HepG2 (cell line): ENCODE data around the gene LDLRAD4. TPM values are rescaled to one million over a fixed set of nuclear protein-coding genes. Genes with fewer than 3 reads are reported as not detected.

Experiments used
- ATAC-seq: fragments of 200-7000 bp; cut with Tn5 transposase; 3 replicates; pipeline ENCODE4 v1.9.1; 2020; ENCODE audit warnings: mild to moderate bottlenecking, moderate library complexity
- BruUV-seq: library from RNA; stranded (reverse); fragments of 400-500 nt; replicated peaks from 2 replicates; lab custom pipeline; 2021; lab: Mats Ljungman, UMichigan
- CTCF ChIA-PET: fragments of 300-600 bp; formaldehyde crosslinking; extraction: SDS; loops from one replicate; lab custom pipeline; 2021; ENCODE audit warnings: low total read pairs, inconsistent platforms, low intra/inter-chr PET ratio; lab: Yijun Ruan, JAX
- POLR2A ChIA-PET: fragments of 350-600 bp; sonication (Branson Sonifier 250); formaldehyde crosslinking; loops from one replicate; lab custom pipeline; 2020; ENCODE audit warnings: antibody characterized with exemption, inconsistent platforms; lab: Yijun Ruan, JAX
- DNase-seq: peaks from one replicate; pipeline ENCODE4 v3.0.0-alpha.2; 2015; ENCODE audit warnings: low spot score
- FAIRE-seq: peaks from 3 replicates; lab custom pipeline; 2011; peaks lifted over from hg19 to GRCh38; lab: Jason Lieb, UNC
- H2AFZ ChIP-seq: one replicate; pipeline ENCODE4 v1.6.1; 2011; ENCODE audit warnings: low read length, inconsistent platforms
- H3K27ac ChIP-seq: fragments of 300-600 bp; 3 replicates; pipeline ENCODE4 v1.8.0; 2011; ENCODE audit warnings: mixed run types, mild to moderate bottlenecking, mixed read lengths, low read length, inconsistent platforms; ENCODE audit not compliant: insufficient read depth; ENCODE audit errors: extremely low read length
- H3K27me3 ChIP-seq, 2 experiments: fragments of 200-600 bp in 1 of 2; 2 replicates in 1 of 2; 3 replicates in 1 of 2; pipeline versions ENCODE4 v1.6.0 to v1.8.0; 2011; ENCODE audit warnings: low read length in 2 of 2, mild to moderate bottlenecking in 2 of 2, moderate library complexity in 2 of 2, inconsistent platforms in 1 of 2; ENCODE audit not compliant: insufficient read depth in 2 of 2, control insufficient read depth in 1 of 2
- H3K36me3 ChIP-seq, 2 experiments: fragments of 200-600 bp in 1 of 2; replicated peaks in 1 of 2; 2 replicates in 1 of 2; 3 replicates in 1 of 2; pipeline versions ENCODE4 v1.5.1 to v1.8.0; 2011; ENCODE audit warnings: low read length in 2 of 2, inconsistent platforms in 1 of 2; ENCODE audit not compliant: insufficient read depth in 2 of 2, control insufficient read depth in 1 of 2
- H3K4me1 ChIP-seq: 2 replicates; pipeline ENCODE4 v1.5.1; 2012; ENCODE audit warnings: low read length, inconsistent platforms; ENCODE audit not compliant: insufficient read depth
- H3K4me2 ChIP-seq: 2 replicates; pipeline ENCODE4 v1.6.0; 2011; ENCODE audit warnings: low read depth, low read length, inconsistent platforms
- H3K4me3 ChIP-seq, 3 experiments: fragments of 200-600 bp in 1 of 3; sonication (generic), shearing (Covaris generic) in 1 of 3; replicated peaks in 1 of 3; 2 replicates each; pipeline ENCODE4 v1.5.1; 2011 to 2016; ENCODE audit warnings: low read length in 3 of 3, inconsistent platforms in 2 of 3, low read depth in 2 of 3, mild to moderate bottlenecking in 2 of 3, control low read depth in 1 of 3, mixed read lengths in 1 of 3; ENCODE audit not compliant: insufficient read depth in 1 of 3
- H3K79me2 ChIP-seq: one replicate; pipeline ENCODE4 v1.6.1; 2011; ENCODE audit warnings: low read length, inconsistent platforms; ENCODE audit not compliant: insufficient read depth
- H3K9ac ChIP-seq: 2 replicates; pipeline ENCODE4 v1.6.0; 2011; ENCODE audit warnings: mild to moderate bottlenecking, low read depth, low read length, inconsistent platforms; ENCODE audit not compliant: insufficient read depth
- H3K9me3 ChIP-seq: 2 replicates; pipeline ENCODE4 v1.5.1; 2012; ENCODE audit warnings: mild to moderate bottlenecking, low read length
- H4K20me1 ChIP-seq: 2 replicates; pipeline ENCODE4 v1.6.0; 2011; ENCODE audit warnings: inconsistent platforms, mild to moderate bottlenecking, low read length, moderate library complexity; ENCODE audit not compliant: insufficient read depth
- AKNA ChIP-seq: sonication (generic); formaldehyde crosslinking; IDR thresholded peaks from 2 replicates; pipeline ENCODE4 v1.4.0; 2020; ENCODE audit warnings: missing genetic modification reagents, borderline replicate concordance
- BORCS8-MEF2B ChIP-seq: sonication (generic); formaldehyde crosslinking; IDR thresholded peaks from 2 replicates; pipeline ENCODE4 v1.8.0; 2022; ENCODE audit warnings: mild to moderate bottlenecking, missing genetic modification reagents
- CEBPG ChIP-seq: IDR thresholded peaks from 2 replicates; pipeline ENCODE4 v1.6.1; 2016
- CENPT ChIP-seq: sonication (generic); formaldehyde crosslinking; IDR thresholded peaks from 2 replicates; pipeline ENCODE4 v1.8.0; 2022; ENCODE audit warnings: low read depth, mild to moderate bottlenecking, moderate library complexity, missing genetic modification reagents
- GATAD1 ChIP-seq: IDR thresholded peaks from 2 replicates; pipeline ENCODE4 v1.6.1; 2016; ENCODE audit warnings: missing genetic modification reagents, missing compliant biosample characterization
- GRHL1 ChIP-seq: sonication (generic); formaldehyde crosslinking; conservative IDR thresholded peaks from 2 replicates; pipeline ENCODE4 v1.8.0; 2022; ENCODE audit warnings: missing genetic modification reagents
- MATR3 ChIP-seq: sonication (generic); formaldehyde crosslinking; IDR thresholded peaks from 2 replicates; pipeline ENCODE4 v1.4.0; 2020; ENCODE audit warnings: missing genetic modification reagents
- PHF5A ChIP-seq: IDR thresholded peaks from one replicate; pipeline ENCODE4 v1.6.1; 2018; ENCODE audit warnings: low read depth, missing genetic modification reagents; ENCODE audit not compliant: unreplicated experiment
- SAFB2 ChIP-seq: sonication (generic); formaldehyde crosslinking; IDR thresholded peaks from 2 replicates; pipeline ENCODE4 v1.5.1; 2020; ENCODE audit warnings: missing genetic modification reagents, low read depth, mild to moderate bottlenecking, borderline replicate concordance
- SAP130 ChIP-seq: IDR thresholded peaks from 2 replicates; pipeline ENCODE4 v1.6.1; 2016; ENCODE audit warnings: low read depth
- SIX1 ChIP-seq: sonication (generic); formaldehyde crosslinking; IDR thresholded peaks from 2 replicates; pipeline ENCODE4 v1.4.0; 2020; ENCODE audit warnings: missing genetic modification reagents, borderline replicate concordance
- SIX4 ChIP-seq: sonication (generic); formaldehyde crosslinking; IDR thresholded peaks from 2 replicates; pipeline ENCODE4 v1.4.0; 2020; ENCODE audit warnings: missing genetic modification reagents
- SUZ12 ChIP-seq: fragments of 150-350 bp; IDR thresholded peaks from 2 replicates; pipeline ENCODE4 v1.6.1; 2014; ENCODE audit warnings: low read depth, low read length
- TEAD3 ChIP-seq: optimal IDR thresholded peaks from 2 replicates; pipeline ENCODE3; 2016; ENCODE audit warnings: borderline replicate concordance
- ZBTB20 ChIP-seq: sonication (generic); formaldehyde crosslinking; IDR thresholded peaks from 2 replicates; pipeline ENCODE4 v1.8.1; 2023; ENCODE audit warnings: missing genetic modification reagents, low read depth, mild to moderate bottlenecking, borderline replicate concordance
- ZFP1 ChIP-seq: IDR thresholded peaks from 2 replicates; pipeline ENCODE4 v1.6.1; 2016
- ZNF235 ChIP-seq: sonication (generic); formaldehyde crosslinking; IDR thresholded peaks from 2 replicates; pipeline ENCODE4 v1.8.1; 2023; ENCODE audit warnings: mild to moderate bottlenecking, missing genetic modification reagents, borderline replicate concordance
- ZNF30 ChIP-seq: sonication (generic); formaldehyde crosslinking; IDR thresholded peaks from 2 replicates; pipeline ENCODE4 v1.5.0; 2020; ENCODE audit warnings: mild to moderate bottlenecking, missing genetic modification reagents
- ZNF446 ChIP-seq: sonication (generic); formaldehyde crosslinking; IDR thresholded peaks from 2 replicates; pipeline ENCODE4 v1.5.0; 2020; ENCODE audit warnings: mild to moderate bottlenecking, missing genetic modification reagents
- ZNF484 ChIP-seq: sonication (generic); formaldehyde crosslinking; IDR thresholded peaks from 2 replicates; pipeline ENCODE4 v1.5.1; 2020; ENCODE audit warnings: mild to moderate bottlenecking, low read depth, missing genetic modification reagents, borderline replicate concordance
- ZNF615 ChIP-seq: sonication (generic); formaldehyde crosslinking; IDR thresholded peaks from 2 replicates; pipeline ENCODE4 v1.5.0; 2020; ENCODE audit warnings: mild to moderate bottlenecking, missing genetic modification reagents, borderline replicate concordance
- WGBS: methylation state at CpG from one replicate; pipeline ENCODE4 v1.1.6; 2017; ENCODE audit warnings: low lambda C conversion rate; 5-methylcytosine and 5-hydroxymethylcytosine counted together
- in situ Hi-C: cut with HindIII; loops from 2 replicates; pipeline ENCODE4 v1.10.0; 2017; ENCODE audit warnings: low pct_unique_long_range_greater_than_20kb; ENCODE audit not compliant: extremely low pct_ligation_motif_present
- intact Hi-C: fragments of 100-400 bp; cut with micrococcal nuclease; formaldehyde crosslinking; loops from one replicate; pipeline ENCODE4 v1.10.0; 2022; ENCODE audit not compliant: unreplicated experiment
- polyA plus RNA-seq, 8 experiments: library from polyadenylated mRNA; depleted of rRNA in 3 of 8; stranded (reverse) in 7 of 8; unstranded in 1 of 8; fragments of >200 nt; fragmentation: Illumina TruSeq in 4 of 8; extraction: Trizol in 4 of 8; gene quantifications; 2 replicates each; pipeline versions ENCODE4 v1.2.1 to v1.2.3, GENCODE V29; 2011 to 2016; ENCODE audit warnings: low read depth in 4 of 8, missing spikeins in 1 of 8, mixed read lengths in 1 of 8; ENCODE audit not compliant: insufficient read depth in 1 of 8
- total RNA-seq, 5 experiments: library from RNA; depleted of rRNA; stranded (reverse); fragments of >200 nt; fragmentation: Illumina TruSeq; extraction: Trizol; gene quantifications; 2 replicates each; pipeline ENCODE4 v1.2.3, GENCODE V29; 2016; ENCODE audit warnings: low read depth in 1 of 5

LDLRAD4 gene
- total and polyA plus RNA-seq, 2 of the 13 experiments (the other 11 are each of a cell fraction or from before 2014, with no cell fraction given) = 13.6 to 20.9 TPM

- 60% methylated on average over 4 of the region's 4 CpGs for WGBS
- intact Hi-C loops = loop anchor here (1.0 kb wide), 1 partner anchor 11 kb away; no protein-coding TSS in a partner anchor
- H3K4me2 ChIP-seq = peak overlapping the region; percentile 18
- ATAC-seq (peak; percentile 10; the same call in 2 of the 3 replicates), FAIRE-seq (no peak), DNase-seq (peak; percentile 42)
- ChIA-PET CTCF (no interaction called here), POLR2A (no interaction called here)
- no peaks in the 10 kb centered on the region; a peak in 1 of 5 replicates for H3K36me3 ChIP-seq
- H3K27ac ChIP-seq = no peak overlapping the region
- H2AFZ ChIP-seq = no peak overlapping the region
- no peaks in the 10 kb centered on the region for H3K9me3 ChIP-seq
- no TSS peak for BruUV-seq
- in situ Hi-C loops = loop anchor here (10.0 to 25.0 kb wide), 2 partner anchors 312 to 414 kb away; no protein-coding TSS in a partner anchor
- no peak overlapping the region for H3K4me3 ChIP-seq
- H3K9ac ChIP-seq = no peak overlapping the region
- peaks cover 8% of the 10 kb centered on the region for H3K79me2 ChIP-seq
- H3K27me3 ChIP-seq = no peaks in the 10 kb centered on the region
- peaks cover 52% of the 10 kb centered on the region for H3K4me1 ChIP-seq
- H4K20me1 ChIP-seq = no peaks in the 10 kb centered on the region; the same call in 1 of the 2 replicates
- no peak for TF ChIP-seq ZNF484
- TF ChIP-seq GRHL1 (CRISPR knock-in tag) = no peak
- TF ChIP-seq ZNF615 (CRISPR knock-in tag) = no peak
- TF ChIP-seq CEBPG (CRISPR knock-in tag) = no peak
- TF ChIP-seq CENPT (CRISPR knock-in tag) = no peak
- TF ChIP-seq ZNF30 (CRISPR knock-in tag) = no peak
- TF ChIP-seq ZBTB20 (CRISPR knock-in tag) = no peak
- no peak for TF ChIP-seq ZNF446
- TF ChIP-seq GATAD1 (CRISPR knock-in tag) = no peak
- TF ChIP-seq ZNF235 (CRISPR knock-in tag) = no peak
- peak; percentile 26 for TF ChIP-seq TEAD3 (CRISPR knock-in tag)
- TF ChIP-seq SIX4 (CRISPR knock-in tag) = peak; percentile 91
- no peak for TF ChIP-seq SUZ12
- TF ChIP-seq BORCS8-MEF2B (CRISPR knock-in tag) = 0 out of 2 replicates have a peak, but pooled peaks have one; percentile 18
- no peak for TF ChIP-seq SAFB2 (CRISPR knock-in tag)
- TF ChIP-seq SIX1 (CRISPR knock-in tag) = peak; percentile 70; the same call in 1 of the 2 replicates
- no peak for TF ChIP-seq PHF5A (CRISPR knock-in tag)
- TF ChIP-seq AKNA (CRISPR knock-in tag) = no peak
- TF ChIP-seq MATR3 (CRISPR knock-in tag) = no peak
- 0 out of 2 replicates have a peak, but pooled peaks have one; percentile 24 for TF ChIP-seq SAP130 (CRISPR knock-in tag)
- no peak for TF ChIP-seq ZFP1 (CRISPR knock-in tag)
Observed at GRCh38 chr18:13222856-13223281, 4.3 kb downstream of the LDLRAD4 start.
